Activated CD8-positive, alpha-beta T cell treated with anti-CD3 and anti-CD28 coated beads, Interleukin-2, amount 10 ng/mL, durations not matched to agents 7 days and 5 days (primary cell): Measurements from ENCODE around the gene DDX10. TPM values are rescaled to one million over a fixed set of nuclear protein-coding genes. Genes with fewer than 3 reads are reported as not detected.

Experiments used
- ATAC-seq: fragments of 150-1000 bp; cut with Tn5 transposase; one replicate; pipeline ENCODE4 v1.10.0; 2021; ENCODE audit warnings: moderate library complexity
- CTCF ChIA-PET: fragments of 350-600 bp; sonication (Branson Sonifier 250); formaldehyde crosslinking; loops from one replicate; lab custom pipeline; 2021; ENCODE audit warnings: antibody characterized with exemption; lab: Charles Lee
- POLR2A ChIA-PET: fragments of 350-600 bp; sonication (Branson Sonifier 250); formaldehyde crosslinking; loops from one replicate; lab custom pipeline; 2021; ENCODE audit warnings: antibody characterized with exemption; lab: Charles Lee
- DNase-seq: peaks from one replicate; pipeline ENCODE4 v3.0.0-alpha.2; 2020
- H3K27ac Mint-ChIP-seq: one replicate; pipeline ENCODE4 v1.8.0; 2021; ENCODE audit warnings: mild to moderate bottlenecking, mixed read lengths
- H3K27me3 Mint-ChIP-seq: one replicate; pipeline ENCODE4 v1.8.0; 2021; ENCODE audit warnings: low read depth, mixed read lengths
- H3K36me3 Mint-ChIP-seq: one replicate; pipeline ENCODE4 v1.8.0; 2021; ENCODE audit warnings: low read depth, mixed read lengths
- H3K4me1 Mint-ChIP-seq: one replicate; pipeline ENCODE4 v1.8.0; 2021; ENCODE audit warnings: low read depth, mixed read lengths
- H3K4me3 Mint-ChIP-seq: one replicate; pipeline ENCODE4 v1.8.0; 2021; ENCODE audit warnings: mild to moderate bottlenecking, mixed read lengths
- H3K9me3 Mint-ChIP-seq: one replicate; pipeline ENCODE4 v1.8.0; 2022; ENCODE audit warnings: mixed read lengths; ENCODE audit not compliant: insufficient read depth
- total RNA-seq, 2 experiments: library from RNA; stranded (reverse); gene quantifications; one replicate each; pipeline ENCODE4 v1.2.3, GENCODE V29; 2021

The DDX10 gene
- total RNA-seq, result 10 to 100 TPM; 26.3 to 31.6 TPM

GRCh38 chr11:108664730-108665525 lies at the start of gene DDX10:
DDX10 (plus strand) TSS chr11:108665069; CDS start chr11:108665154, 85 bp downstream.
- H3K9me3 Mint-ChIP-seq, result no peaks in the 10 kb centered on the region
- ChIA-PET POLR2A (interaction anchor here (0.9 to 1.1 kb wide), 2 partner anchors 9 to 169 kb away, joined by 3 read pairs; no protein-coding TSS in a partner anchor), CTCF (interaction anchor here (0.8 to 3.0 kb wide), 9 partner anchors 9 to 656 kb away, joined by 3 to 9 read pairs (median 5); partner anchors contain the start of genes CUL5 and NPAT)
- peaks cover 31% of the 10 kb centered on the region for H3K4me1 Mint-ChIP-seq
- H3K4me3 Mint-ChIP-seq, result peak within 1 kb of the TSS; percentile 100
- H3K36me3 Mint-ChIP-seq, result peaks cover 7% of the 10 kb centered on the region
- H3K27ac Mint-ChIP-seq, result peak within 1 kb of the TSS; percentile 96
- ATAC-seq (peak; percentile 99), DNase-seq (peak; percentile 99)
- peaks cover 8% of the 10 kb centered on the region for H3K27me3 Mint-ChIP-seq

DNA sequence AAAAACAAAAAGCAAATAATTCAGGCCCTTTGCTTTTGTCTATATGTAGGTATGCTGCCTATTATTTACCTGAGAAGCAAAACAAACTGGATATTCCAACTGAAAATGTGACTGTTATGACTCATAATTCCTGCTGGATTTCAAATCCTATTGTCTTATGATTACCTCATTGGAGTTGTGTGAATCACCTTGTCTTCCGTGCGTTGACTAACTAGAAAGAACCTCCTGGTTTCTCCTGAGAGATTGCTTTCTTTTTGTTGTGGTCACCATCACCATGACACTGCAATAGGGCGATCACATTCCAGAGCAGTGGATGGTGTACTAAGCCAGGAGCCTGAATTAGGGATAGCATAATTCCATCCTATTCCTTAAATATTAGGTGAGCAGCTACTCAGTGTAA lies 48.3 kb upstream of the DDX10 start:
- ChIA-PET CTCF (no interaction called here), POLR2A (no interaction called here)
- no peaks in the 10 kb centered on the region for H3K4me1 Mint-ChIP-seq
- no peaks in the 10 kb centered on the region for H3K36me3 Mint-ChIP-seq
- H3K27me3 Mint-ChIP-seq, result peaks cover 14% of the 10 kb centered on the region
- ATAC-seq (no peak), DNase-seq (no peak)
- H3K9me3 Mint-ChIP-seq, result no peaks in the 10 kb centered on the region
- H3K27ac Mint-ChIP-seq, result no peak overlapping the region
- H3K4me3 Mint-ChIP-seq, result no peak overlapping the region

DNA sequence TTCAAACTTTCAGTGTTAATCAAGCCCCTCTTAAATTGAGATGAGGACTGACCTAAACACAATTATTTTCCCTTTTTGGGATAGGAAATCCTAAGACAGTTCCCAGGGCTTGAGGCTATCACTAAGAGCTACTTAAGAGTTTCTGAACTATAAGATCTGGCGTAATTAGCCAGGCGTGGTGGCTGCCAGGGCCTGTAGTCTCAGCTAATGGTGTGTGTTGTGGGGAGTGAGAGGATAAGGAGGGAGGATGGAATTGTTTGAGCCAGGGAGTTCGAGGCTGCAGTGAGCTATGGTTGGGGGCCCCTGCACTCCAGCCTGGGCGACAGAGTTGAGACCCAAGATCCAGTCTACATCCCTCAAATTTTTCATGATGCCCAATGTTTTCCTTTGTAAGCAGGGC lies 47.8 kb upstream of the DDX10 start:
- no peaks in the 10 kb centered on the region for H3K36me3 Mint-ChIP-seq
- H3K9me3 Mint-ChIP-seq, result no peaks in the 10 kb centered on the region
- H3K27ac Mint-ChIP-seq, result no peak overlapping the region
- H3K4me1 Mint-ChIP-seq, result no peaks in the 10 kb centered on the region
- H3K27me3 Mint-ChIP-seq, result peaks cover 14% of the 10 kb centered on the region
- DNase-seq, result no peak
- ATAC-seq, result no peak
- POLR2A ChIA-PET, result no interaction called here
- no peak overlapping the region for H3K4me3 Mint-ChIP-seq
- CTCF ChIA-PET, result no interaction called here

DNA sequence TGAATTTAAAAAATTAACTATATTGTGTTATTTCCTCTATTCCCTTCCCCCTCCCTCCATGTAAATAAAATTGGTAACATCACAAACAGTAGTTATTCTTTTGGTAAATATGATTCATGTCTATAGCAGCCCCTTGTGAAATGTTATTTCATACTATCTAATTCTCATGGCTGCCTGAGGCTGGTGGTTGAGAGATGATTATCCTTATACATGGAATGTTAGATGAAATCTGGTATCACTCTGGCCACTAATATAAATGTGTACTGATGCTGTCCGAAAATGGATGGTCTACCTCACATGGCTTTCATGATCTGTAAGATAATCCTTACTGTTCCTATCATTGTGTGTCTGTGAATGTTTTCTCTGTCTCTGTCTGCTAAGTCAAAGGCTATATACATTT lies 46.3 kb upstream of the DDX10 start:
- Mint-ChIP-seq H3K4me1 (no peaks in the 10 kb centered on the region), H3K9me3 (no peaks in the 10 kb centered on the region), H3K36me3 (no peaks in the 10 kb centered on the region), H3K27ac (no peak overlapping the region), H3K4me3 (no peak overlapping the region), H3K27me3 (peaks cover 16% of the 10 kb centered on the region)
- ChIA-PET CTCF (no interaction called here), POLR2A (no interaction called here)
- DNase-seq (no peak), ATAC-seq (no peak)

- H3K9me3 Mint-ChIP-seq, result peaks cover 3% of the 10 kb centered on the region
- no peak for DNase-seq
- no peak overlapping the region for H3K4me3 Mint-ChIP-seq
- no peaks in the 10 kb centered on the region for H3K36me3 Mint-ChIP-seq
- peaks cover 8% of the 10 kb centered on the region for H3K4me1 Mint-ChIP-seq
- H3K27ac Mint-ChIP-seq, result no peak overlapping the region
- ChIA-PET CTCF (no interaction called here), POLR2A (no interaction called here)
- peaks cover 16% of the 10 kb centered on the region for H3K27me3 Mint-ChIP-seq
- no peak for ATAC-seq
Measured at GRCh38 chr11:108620958-108621772, 43.7 kb upstream of the DDX10 start.

GRCh38 chr11:108622341-108622740 lies 42.5 kb upstream of the DDX10 start:
- DNase-seq, result no peak
- CTCF ChIA-PET, result no interaction called here
- Mint-ChIP-seq H3K4me3 (no peak overlapping the region), H3K9me3 (peaks cover 3% of the 10 kb centered on the region), H3K36me3 (no peaks in the 10 kb centered on the region), H3K4me1 (peaks cover 8% of the 10 kb centered on the region), H3K27me3 (peaks cover 14% of the 10 kb centered on the region), H3K27ac (no peak overlapping the region)
- no peak for ATAC-seq
- POLR2A ChIA-PET, result no interaction called here

GRCh38 chr11:108624196-108624925 lies 40.5 kb upstream of the DDX10 start:
- Mint-ChIP-seq H3K36me3 (no peaks in the 10 kb centered on the region), H3K9me3 (peaks cover 7% of the 10 kb centered on the region), H3K4me1 (peaks cover 8% of the 10 kb centered on the region), H3K4me3 (no peak overlapping the region), H3K27ac (no peak overlapping the region), H3K27me3 (peaks cover 7% of the 10 kb centered on the region)
- ATAC-seq (no peak), DNase-seq (no peak)
- POLR2A ChIA-PET, result no interaction called here
- CTCF ChIA-PET, result no interaction called here

DNA sequence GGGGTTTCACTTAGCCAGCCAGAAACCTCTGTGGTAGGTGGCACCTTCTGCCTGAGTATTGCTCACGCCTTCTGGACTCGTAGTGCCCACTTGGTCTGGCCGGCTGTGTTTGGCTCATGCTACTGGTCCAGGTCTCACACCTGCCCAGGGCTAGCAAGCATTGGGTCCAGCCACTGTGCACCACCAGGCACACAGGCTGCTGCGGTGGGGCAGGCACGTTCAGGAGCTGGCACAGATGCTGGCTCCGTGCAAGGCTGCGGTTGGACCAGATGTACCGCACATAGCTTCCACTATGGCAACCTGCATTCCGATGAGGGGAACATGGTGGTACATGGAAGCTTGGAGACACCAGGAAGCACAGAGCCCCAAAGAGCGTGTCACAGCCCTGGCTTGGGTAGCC lies 36.5 kb upstream of the DDX10 start:
- Mint-ChIP-seq H3K27me3 (peaks cover 12% of the 10 kb centered on the region), H3K9me3 (peaks cover 7% of the 10 kb centered on the region), H3K27ac (no peak overlapping the region), H3K36me3 (no peaks in the 10 kb centered on the region), H3K4me1 (peaks cover 8% of the 10 kb centered on the region), H3K4me3 (no peak overlapping the region)
- DNase-seq (no peak), ATAC-seq (no peak)
- POLR2A ChIA-PET, result no interaction called here
- CTCF ChIA-PET, result no interaction called here

DNA sequence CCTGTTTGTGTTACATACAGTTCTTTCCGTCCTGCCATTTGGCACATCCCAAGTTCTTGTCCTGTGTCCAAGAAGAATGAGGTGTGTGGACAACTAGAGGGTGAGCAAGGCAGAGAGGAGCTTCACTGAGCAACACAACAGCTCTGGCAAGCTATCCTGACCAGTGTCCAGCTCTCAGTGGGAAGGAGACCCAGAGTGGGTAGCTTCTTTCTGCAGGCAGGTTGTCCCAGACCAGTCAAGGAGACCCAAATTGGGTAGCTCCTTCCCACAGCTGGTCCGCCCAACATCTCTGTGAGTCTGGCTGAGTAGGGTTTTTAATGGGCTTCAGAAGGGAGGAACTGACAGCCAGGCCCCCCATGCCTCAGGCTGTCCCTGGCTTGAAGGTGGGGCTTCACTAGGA lies 36.1 kb upstream of the DDX10 start:
- H3K4me3 Mint-ChIP-seq, result no peak overlapping the region
- no peak for DNase-seq
- ChIA-PET CTCF (no interaction called here), POLR2A (no interaction called here)
- no peaks in the 10 kb centered on the region for H3K36me3 Mint-ChIP-seq
- peaks cover 7% of the 10 kb centered on the region for H3K9me3 Mint-ChIP-seq
- no peak overlapping the region for H3K27ac Mint-ChIP-seq
- peaks cover 8% of the 10 kb centered on the region for H3K4me1 Mint-ChIP-seq
- peaks cover 10% of the 10 kb centered on the region for H3K27me3 Mint-ChIP-seq
- no peak for ATAC-seq

- no peak overlapping the region for H3K27ac Mint-ChIP-seq
- ChIA-PET POLR2A (no interaction called here), CTCF (no interaction called here)
- ATAC-seq (no peak), DNase-seq (no peak)
- peaks cover 11% of the 10 kb centered on the region for H3K27me3 Mint-ChIP-seq
- H3K9me3 Mint-ChIP-seq, result peaks cover 7% of the 10 kb centered on the region
- H3K4me1 Mint-ChIP-seq, result peaks cover 7% of the 10 kb centered on the region
- H3K36me3 Mint-ChIP-seq, result no peaks in the 10 kb centered on the region
- H3K4me3 Mint-ChIP-seq, result no peak overlapping the region
Measured at GRCh38 chr11:108629274-108629673, 35.6 kb upstream of the DDX10 start.

- H3K4me3 Mint-ChIP-seq, result no peak overlapping the region
- H3K9me3 Mint-ChIP-seq, result peaks cover 4% of the 10 kb centered on the region
- H3K27ac Mint-ChIP-seq, result no peak overlapping the region
- DNase-seq (no peak), ATAC-seq (no peak)
- H3K36me3 Mint-ChIP-seq, result no peaks in the 10 kb centered on the region
- H3K4me1 Mint-ChIP-seq, result no peaks in the 10 kb centered on the region
- H3K27me3 Mint-ChIP-seq, result peaks cover 15% of the 10 kb centered on the region
- CTCF ChIA-PET, result interaction anchor here (0.6 kb wide), 1 partner anchor 84 kb away, joined by 3 read pairs; no protein-coding TSS in a partner anchor
- POLR2A ChIA-PET, result no interaction called here
Measured at GRCh38 chr11:108632041-108632704, 32.7 kb upstream of the DDX10 start.
